Neuronal stem cell (in vitro differentiated cells): ENCODE measurements around the gene RYR1.

Source experiments
- DNase-seq: peaks from one replicate; pipeline ENCODE4 v3.0.0-alpha.2; 2013; ENCODE audit warnings: low spot score
- H2AFZ ChIP-seq: one replicate; pipeline ENCODE4 v1.6.1; 2013; ENCODE audit warnings: mild to moderate bottlenecking, low read length, inconsistent platforms
- H2AK5ac ChIP-seq: 2 replicates; pipeline ENCODE4 v1.6.1; 2013; ENCODE audit warnings: low read depth, mild to moderate bottlenecking, inconsistent platforms, low read length, moderate library complexity, mixed read lengths
- H2BK120ac ChIP-seq: 2 replicates; pipeline ENCODE4 v1.6.1; 2013; ENCODE audit warnings: low read depth, mild to moderate bottlenecking, inconsistent platforms, low read length, moderate library complexity, mixed read lengths
- H2BK12ac ChIP-seq: one replicate; pipeline ENCODE4 v1.6.1; 2013; ENCODE audit warnings: low read length, inconsistent platforms
- H2BK15ac ChIP-seq: 2 replicates; pipeline ENCODE4 v1.6.1; 2013; ENCODE audit warnings: mild to moderate bottlenecking, low read length, inconsistent platforms, mixed read lengths
- H2BK5ac ChIP-seq: one replicate; pipeline ENCODE4 v1.6.1; 2013; ENCODE audit warnings: inconsistent platforms, mild to moderate bottlenecking, low read length, moderate library complexity
- H3K14ac ChIP-seq: one replicate; pipeline ENCODE4 v1.6.1; 2013; ENCODE audit warnings: low read length, inconsistent platforms
- H3K18ac ChIP-seq: 2 replicates; pipeline ENCODE4 v1.6.1; 2013; ENCODE audit warnings: low read length, inconsistent platforms
- H3K23ac ChIP-seq: 2 replicates; pipeline ENCODE4 v1.6.1; 2013; ENCODE audit warnings: low read depth, mild to moderate bottlenecking, mixed read lengths, low read length, inconsistent platforms; ENCODE audit not compliant: poor library complexity
- H3K27ac ChIP-seq: replicated peaks from 3 replicates; pipeline ENCODE4 v1.5.1; 2013; ENCODE audit warnings: low read length, inconsistent platforms
- H3K27me3 ChIP-seq, 3 experiments: 2 replicates each; pipeline ENCODE4 v1.6.1; 2013; ENCODE audit warnings: low read length in 3 of 3, mild to moderate bottlenecking in 2 of 3, inconsistent platforms in 1 of 3, low read depth in 1 of 3, mixed read lengths in 1 of 3, moderate library complexity in 1 of 3; ENCODE audit not compliant: control insufficient read depth in 3 of 3, insufficient read depth in 3 of 3
- H3K36me3 ChIP-seq, 2 donors: replicated peaks in 1 of 2; 2 replicates each; pipeline ENCODE4 v1.6.1; 2013; ENCODE audit warnings: low read length in 2 of 2; ENCODE audit not compliant: control insufficient read depth in 2 of 2, insufficient read depth in 2 of 2
- H3K4ac ChIP-seq: 2 replicates; pipeline ENCODE4 v1.6.1; 2013; ENCODE audit warnings: inconsistent platforms, mild to moderate bottlenecking, low read length, moderate library complexity
- H3K4me1 ChIP-seq, 2 donors: 1 replicate in 1 of 2; 2 replicates in 1 of 2; pipeline ENCODE4 v1.6.1; 2013; ENCODE audit warnings: low read length in 2 of 2, low read depth in 1 of 2; ENCODE audit not compliant: control insufficient read depth in 2 of 2, insufficient read depth in 1 of 2
- H3K4me2 ChIP-seq: one replicate; pipeline ENCODE4 v1.6.1; 2013; ENCODE audit warnings: mild to moderate bottlenecking, low read length, inconsistent platforms; ENCODE audit not compliant: insufficient read depth, poor library complexity, severe bottlenecking
- H3K4me3 ChIP-seq, 2 donors: 2 replicates each; pipeline ENCODE4 v1.5.1; 2013; ENCODE audit warnings: low read length in 2 of 2, mild to moderate bottlenecking in 2 of 2, inconsistent platforms in 1 of 2, moderate library complexity in 1 of 2
- H3K79me1 ChIP-seq: one replicate; pipeline ENCODE4 v1.6.1; 2013; ENCODE audit warnings: low read depth, mild to moderate bottlenecking, inconsistent platforms, low read length, moderate library complexity
- H3K9ac ChIP-seq: one replicate; pipeline ENCODE4 v1.6.1; 2013; ENCODE audit warnings: mild to moderate bottlenecking, low read depth, low read length, inconsistent platforms; ENCODE audit not compliant: poor library complexity
- H3K9me3 ChIP-seq, 2 donors: replicated peaks in 1 of 2; 2 replicates each; pipeline versions ENCODE3 to v1.6.1; 2013; ENCODE audit warnings: low read length in 2 of 2, mild to moderate bottlenecking in 2 of 2, inconsistent platforms in 1 of 2, low read depth in 1 of 2, mixed read lengths in 1 of 2, moderate library complexity in 1 of 2; ENCODE audit not compliant: control insufficient read depth in 2 of 2, insufficient read depth in 1 of 2
- H4K8ac ChIP-seq: one replicate; pipeline ENCODE4 v1.6.1; 2013; ENCODE audit warnings: low read depth, mild to moderate bottlenecking, inconsistent platforms, low read length, moderate library complexity
- H4K91ac ChIP-seq: one replicate; pipeline ENCODE4 v1.6.1; 2013; ENCODE audit warnings: low read length, low read depth, mild to moderate bottlenecking, inconsistent platforms; ENCODE audit not compliant: poor library complexity
- WGBS, 2 donors: extraction: QIAGEN DNeasy Blood & Tissue Kit; methylation state at CpG; one replicate each; pipeline ENCODE4 v1.1.7; 2013; ENCODE audit warnings: missing lambda C conversion rate in 2 of 2, mixed read lengths in 1 of 2; ENCODE audit not compliant: insufficient read length in 2 of 2, insufficient replicate concordance in 1 of 2; ENCODE audit errors: extremely low coverage in 2 of 2; 5-methylcytosine and 5-hydroxymethylcytosine counted together

RYR1 gene

GRCh38 chr19:38385804-38386257 is 47.7 kb upstream of the RYR1 start:
- H2BK5ac ChIP-seq = no peak overlapping the region
- H3K4me1 ChIP-seq = peaks cover 8% of the 10 kb centered on the region in 2 donors
- no peak overlapping the region for H2AFZ ChIP-seq
- H3K23ac ChIP-seq = peak overlapping the region; percentile 44
- no peak overlapping the region for H3K18ac ChIP-seq
- H3K79me1 ChIP-seq = peaks cover 5% of the 10 kb centered on the region
- H4K91ac ChIP-seq = no peak overlapping the region
- no peaks in the 10 kb centered on the region for H3K9me3 ChIP-seq
- no peak overlapping the region for H3K14ac ChIP-seq
- no peak overlapping the region for H4K8ac ChIP-seq
- H3K9ac ChIP-seq = no peak overlapping the region
- no CpG with 5 or more reads among the region's 40 CpGs for WGBS, 2 donors
- H3K36me3 ChIP-seq = peaks cover 25 to 52% of the 10 kb centered on the region in 2 donors
- H3K4me3 ChIP-seq = no peak overlapping the region
- no peak overlapping the region for H2BK12ac ChIP-seq
- H2BK15ac ChIP-seq = no peak overlapping the region
- H3K4ac ChIP-seq = no peak overlapping the region
- H3K27me3 ChIP-seq = no peaks in the 10 kb centered on the region
- no peak overlapping the region for H2BK120ac ChIP-seq
- DNase-seq = no peak
- H3K27ac ChIP-seq = no peak overlapping the region
- peak overlapping the region; percentile 27 for H2AK5ac ChIP-seq
- H3K4me2 ChIP-seq = no peak overlapping the region

- H2BK120ac ChIP-seq = no peak overlapping the region
- no peak overlapping the region for H4K91ac ChIP-seq
- WGBS, 2 donors = no CpG with 5 or more reads among the region's 61 CpGs
- no peak overlapping the region for H2BK5ac ChIP-seq
- peaks cover 21 to 51% of the 10 kb centered on the region in 2 donors for H3K36me3 ChIP-seq
- no peak overlapping the region for H3K18ac ChIP-seq
- no peak overlapping the region for H3K9ac ChIP-seq
- no peak overlapping the region for H3K23ac ChIP-seq
- H3K27me3 ChIP-seq = no peaks in the 10 kb centered on the region
- no peak overlapping the region for H3K4me2 ChIP-seq
- H4K8ac ChIP-seq = no peak overlapping the region
- no peaks in the 10 kb centered on the region for H3K9me3 ChIP-seq
- H2AK5ac ChIP-seq = peak overlapping the region; percentile 27
- no peak overlapping the region for H3K14ac ChIP-seq
- H3K27ac ChIP-seq = no peak overlapping the region
- no peak for DNase-seq
- H3K4me3 ChIP-seq = no peak overlapping the region
- H3K4me1 ChIP-seq = peaks cover 8% of the 10 kb centered on the region in 2 donors
- H3K4ac ChIP-seq = no peak overlapping the region
- H2BK12ac ChIP-seq = no peak overlapping the region
- no peak overlapping the region for H2BK15ac ChIP-seq
- peaks cover 5% of the 10 kb centered on the region for H3K79me1 ChIP-seq
- no peak overlapping the region for H2AFZ ChIP-seq
These were observed 47.1 kb upstream of the RYR1 start for GRCh38 chr19:38386300-38386970.

- Histone ChIP-seq H3K4ac (no peak overlapping the region), H3K18ac (peak overlapping the region; percentile 5), H4K91ac (no peak overlapping the region), H3K4me3 (peak overlapping the region; percentile 82 to 83), H3K9me3 (no peaks in the 10 kb centered on the region), H3K4me2 (peak overlapping the region; percentile 85), H3K14ac (no peak overlapping the region), H2BK120ac (no peak overlapping the region), H3K79me1 (peaks cover 5% of the 10 kb centered on the region), H2BK5ac (no peak overlapping the region), H3K27ac (peak overlapping the region; percentile 2), H3K4me1 (peaks cover 8 to 10% of the 10 kb centered on the region in 2 donors), H2BK12ac (no peak overlapping the region), H3K9ac (peak overlapping the region; percentile 17), H3K27me3 (no peaks in the 10 kb centered on the region), H2BK15ac (no peak overlapping the region), H4K8ac (no peak overlapping the region), H3K36me3 (peaks cover 18 to 51% of the 10 kb centered on the region in 2 donors), H2AK5ac (no peak overlapping the region), H2AFZ (peak overlapping the region; percentile 95), H3K23ac (no peak overlapping the region)
- DNase-seq = no peak
- no CpG with 5 or more reads among the region's 36 CpGs for WGBS, 2 donors
These were observed 46.4 kb upstream of the RYR1 start for GRCh38 chr19:38386971-38387549.

GRCh38 chr19:38387550-38388348 is 45.7 kb upstream of the RYR1 start, which contains the start of gene GGN:
TSS of gene GGN (minus strand) at chr19:38388034. CDS start at chr19:38387261, 773 bp downstream.
- H4K8ac ChIP-seq = no peak within 1 kb of the TSS
- no peak within 1 kb of the TSS for H3K4ac ChIP-seq
- H4K91ac ChIP-seq = no peak within 1 kb of the TSS
- H3K79me1 ChIP-seq = peaks cover 5% of the 10 kb centered on the region
- peak within 1 kb of the TSS; percentile 82 to 91 for H3K4me3 ChIP-seq
- H3K27me3 ChIP-seq = no peaks in the 10 kb centered on the region
- H2BK5ac ChIP-seq = peak within 1 kb of the TSS; percentile 79
- H3K4me2 ChIP-seq = peak within 1 kb of the TSS; percentile 93
- WGBS, 2 donors = no CpG with 5 or more reads among the region's 51 CpGs
- peak within 1 kb of the TSS; percentile 98 for H3K18ac ChIP-seq
- peaks cover 8 to 10% of the 10 kb centered on the region in 2 donors for H3K4me1 ChIP-seq
- H2BK15ac ChIP-seq = peak within 1 kb of the TSS; percentile 53
- peak within 1 kb of the TSS; percentile 96 for H3K9ac ChIP-seq
- H2AFZ ChIP-seq = peak within 1 kb of the TSS; percentile 95
- H3K14ac ChIP-seq = peak within 1 kb of the TSS; percentile 67
- no peaks in the 10 kb centered on the region for H3K9me3 ChIP-seq
- peak within 1 kb of the TSS; percentile 91 for H3K27ac ChIP-seq
- peak within 1 kb of the TSS; percentile 91 for H2AK5ac ChIP-seq
- no peak within 1 kb of the TSS for H2BK12ac ChIP-seq
- DNase-seq = peak; percentile 99
- no peak within 1 kb of the TSS for H3K23ac ChIP-seq
- peak within 1 kb of the TSS; percentile 88 for H2BK120ac ChIP-seq
- H3K36me3 ChIP-seq = peaks cover 18 to 53% of the 10 kb centered on the region in 2 donors
